K562 (cell line): ENCODE results near the gene CD34. TPM values are rescaled to one million over a fixed set of nuclear protein-coding genes. Genes with fewer than 3 reads are reported as not detected.

ENCODE experiments used
- ATAC-seq: fragments of 200-7000 bp; cut with Tn5 transposase; 3 replicates; pipeline ENCODE4 v1.9.1; 2020; ENCODE audit warnings: moderate library complexity
- BruUV-seq: library from RNA; stranded (reverse); fragments of 400-500 nt; replicated peaks from 2 replicates; lab custom pipeline; 2021; lab: Mats Ljungman, UMichigan
- CTCF ChIA-PET: fragments of 300-600 bp; formaldehyde crosslinking; extraction: SDS; loops from one replicate; lab custom pipeline; 2021; ENCODE audit warnings: low intra/inter-chr PET ratio; lab: Yijun Ruan, JAX
- POLR2A ChIA-PET: fragments of 300-600, 350-650 bp; sonication (Branson Sonifier 250); formaldehyde crosslinking; extraction: SDS; loops from one replicate; lab custom pipeline; 2021; ENCODE audit warnings: antibody characterized with exemption, inconsistent platforms; lab: Yijun Ruan, JAX
- DNase-seq, 4 experiments: peaks; one replicate each; pipeline versions ENCODE4 v3.0.0 to v3.0.0-alpha.2; 2011 to 2018; ENCODE audit warnings: low spot score in 3 of 4, mixed read lengths in 3 of 4; ENCODE audit errors: extremely low read depth in 1 of 4
- FAIRE-seq: peaks from 2 replicates; lab custom pipeline; 2011; peaks lifted over from hg19 to GRCh38; lab: Jason Lieb, UNC
- H2AFZ ChIP-seq: 2 replicates; pipeline ENCODE4 v1.6.0; 2011; ENCODE audit warnings: low read depth, low read length, control low read depth, inconsistent platforms
- H3K27ac ChIP-seq: fragments of 200-600 bp; 3 replicates; pipeline ENCODE4 v1.8.0; 2011; ENCODE audit warnings: low read depth, mild to moderate bottlenecking, control low read depth, inconsistent platforms, low read length, moderate library complexity, mixed read lengths; ENCODE audit errors: extremely low read depth
- H3K27me3 ChIP-seq, 2 experiments: fragments of 300-600 bp in 1 of 2; 2 replicates in 1 of 2; 3 replicates in 1 of 2; pipeline versions ENCODE4 v1.6.0 to v1.8.0; 2011; ENCODE audit warnings: inconsistent platforms in 2 of 2, low read length in 2 of 2, mild to moderate bottlenecking in 1 of 2, mixed read lengths in 1 of 2, moderate library complexity in 1 of 2; ENCODE audit not compliant: control insufficient read depth in 2 of 2, insufficient read depth in 2 of 2
- H3K36me3 ChIP-seq: fragments of 300-600 bp; 3 replicates; pipeline ENCODE4 v1.8.0; 2011; ENCODE audit warnings: mild to moderate bottlenecking, low read length, inconsistent platforms; ENCODE audit not compliant: control insufficient read depth, insufficient read depth
- H3K4me1 ChIP-seq, 2 experiments: fragments of 200-600 bp in 1 of 2; replicated peaks in 1 of 2; 2 replicates in 1 of 2; 3 replicates in 1 of 2; pipeline versions ENCODE4 v1.5.1 to v1.8.0; 2011; ENCODE audit warnings: inconsistent platforms in 2 of 2, low read length in 2 of 2, mild to moderate bottlenecking in 1 of 2, mixed read lengths in 1 of 2, moderate library complexity in 1 of 2; ENCODE audit not compliant: control insufficient read depth in 2 of 2, insufficient read depth in 2 of 2
- H3K4me2 ChIP-seq: 2 replicates; pipeline ENCODE4 v1.6.1; 2011; ENCODE audit warnings: low read length, control low read depth, inconsistent platforms, mixed read lengths; ENCODE audit not compliant: insufficient read depth
- H3K4me3 ChIP-seq: fragments of 200-600 bp; sonication (generic), shearing (Covaris generic); 2 replicates; pipeline ENCODE4 v1.5.1; 2016; ENCODE audit warnings: control low read depth, inconsistent platforms
- H3K79me2 ChIP-seq: fragments of 200-600 bp; 3 replicates; pipeline ENCODE4 v1.8.0; 2011; ENCODE audit warnings: low read length, inconsistent platforms; ENCODE audit not compliant: control insufficient read depth, insufficient read depth
- H3K9ac ChIP-seq, 2 experiments: 2 replicates each; pipeline versions ENCODE4 v1.6.0 to v1.6.1; 2011; ENCODE audit warnings: low read depth in 2 of 2, low read length in 2 of 2, control low read depth in 1 of 2, inconsistent platforms in 1 of 2, mild to moderate bottlenecking in 1 of 2, mixed read lengths in 1 of 2; ENCODE audit not compliant: insufficient read depth in 1 of 2
- H3K9me1 ChIP-seq: one replicate; pipeline ENCODE4 v1.6.0; 2011; ENCODE audit warnings: inconsistent platforms, mild to moderate bottlenecking, low read length, moderate library complexity; ENCODE audit not compliant: control insufficient read depth, insufficient read depth
- H3K9me3 ChIP-seq: replicated peaks from 2 replicates; pipeline ENCODE4 v1.5.1; 2011; ENCODE audit warnings: low read depth, low read length, inconsistent platforms; ENCODE audit not compliant: control insufficient read depth, insufficient read depth
- H4K20me1 ChIP-seq: replicated peaks from 2 replicates; pipeline ENCODE4 v1.6.1; 2011; ENCODE audit warnings: low read length, inconsistent platforms, mixed read lengths; ENCODE audit not compliant: control insufficient read depth, insufficient read depth
- MAZ ChIP-seq, 2 experiments: fragments of 450-650 bp in 1 of 2; sonication (generic) in 1 of 2; formaldehyde crosslinking; IDR thresholded peaks in 1 of 2; conservative IDR thresholded peaks in 1 of 2; 2 replicates each; pipeline versions ENCODE4 v1.4.0 to v1.5.0; 2020; ENCODE audit warnings: mild to moderate bottlenecking in 1 of 2, missing genetic modification reagents in 1 of 2
- SRSF1 ChIP-seq: fragments of 200-400 bp; formaldehyde crosslinking; IDR thresholded peaks from 2 replicates; pipeline ENCODE4 v1.6.1; 2017; ENCODE audit warnings: mild to moderate bottlenecking, low read depth, low read length, moderate library complexity
- ZNF384 ChIP-seq: IDR thresholded peaks from 2 replicates; pipeline ENCODE4 v1.6.1; 2012; ENCODE audit warnings: low read depth, low read length, improper control_type of control experiment
- WGBS: fragments of 100-300 bp; shearing (Covaris generic); methylation state at CpG from one replicate; pipeline ENCODE4 v1.1.6; 2016; ENCODE audit warnings: low coverage, mixed read lengths; ENCODE audit not compliant: insufficient coverage; ENCODE audit errors: missing lambda C conversion rate; 5-methylcytosine and 5-hydroxymethylcytosine counted together
- in situ Hi-C: fragments of 300-500 bp; cut with MboI; formaldehyde crosslinking; loops from 4 replicates; pipeline ENCODE4 v1.15.0; 2018; ENCODE audit warnings: inconsistent platforms, mixed read lengths
- intact Hi-C: fragments of 100-400 bp; cut with micrococcal nuclease; formaldehyde crosslinking; loops from 2 replicates; pipeline ENCODE4 v1.14.2; 2022
- polyA plus RNA-seq, 8 experiments: library from polyadenylated mRNA; depleted of rRNA in 4 of 8; stranded (reverse) in 5 of 8; unstranded in 3 of 8; fragments of >200 nt; fragmentation: Nextera tagmentation in 2 of 8; fragmentation: Illumina TruSeq in 1 of 8; extraction: Ambion mirVana in 2 of 8; extraction: Trizol in 1 of 8; gene quantifications; 2 replicates each; pipeline versions ENCODE4 v1.2.1 to v1.2.3, GENCODE V29; 2011 to 2014; ENCODE audit warnings: inconsistent platforms in 1 of 8, missing spikeins in 1 of 8
- total RNA-seq, 7 experiments: library from RNA; depleted of rRNA in 6 of 7; stranded (reverse); fragments of >200 nt in 6 of 7; fragmentation: Illumina TruSeq in 2 of 7; extraction: Trizol in 2 of 7; gene quantifications; 2 replicates each; pipeline versions ENCODE4 v1.2.1 to v1.2.3, GENCODE V29; 2011 to 2021; ENCODE audit warnings: low replicate concordance in 1 of 7
- TF ChIP-seq, protein P1 (sequence below), 3 experiments: IDR thresholded peaks in 2 of 3; conservative IDR thresholded peaks in 1 of 3; 2 replicates each; pipeline ENCODE4 v1.5.1; 2011 to 2012; ENCODE audit warnings: low read length in 3 of 3, mild to moderate bottlenecking in 3 of 3, control low read depth in 2 of 3, improper control_type of control experiment in 1 of 3, inconsistent platforms in 1 of 3, low read depth in 1 of 3, mixed read lengths in 1 of 3, moderate library complexity in 1 of 3; ENCODE audit not compliant: insufficient read depth in 2 of 3
- TF ChIP-seq, protein P2 (sequence below): fragments of 200-800 bp; sonication (Bioruptor generic); IDR thresholded peaks from 2 replicates; pipeline ENCODE4 v1.6.1; 2017; ENCODE audit warnings: missing genetic modification characterization, missing compliant biosample characterization

Gene CD34
- total and polyA plus RNA-seq, 9 of the 15 experiments (the other 6 are each of a cell fraction or from before 2014, with no cell fraction given): not detected

DNA sequence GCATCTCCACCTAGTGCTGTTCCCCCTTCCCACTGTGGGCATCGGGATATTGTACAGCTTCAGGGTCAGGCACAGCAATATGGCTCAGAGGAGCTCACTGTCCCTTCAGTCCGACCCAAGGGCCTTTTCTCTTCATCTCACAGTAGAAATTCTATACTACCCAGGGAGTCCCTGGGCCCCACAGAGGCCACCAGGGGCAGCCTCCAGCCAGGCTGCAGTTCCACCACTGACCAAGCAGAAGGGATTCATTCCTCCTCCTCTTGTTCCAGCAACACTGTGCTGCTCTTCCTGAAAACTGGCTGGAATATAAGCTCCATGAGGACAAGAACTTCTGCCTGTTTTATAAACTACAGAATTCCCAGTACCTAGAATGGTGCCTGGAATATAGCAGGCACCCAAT is 70.5 kb downstream of the CD34 start:
- no TSS peak for BruUV-seq
- 54% methylated on average over 2 of the region's 2 CpGs for WGBS

More for the DNA sequence above, 70.5 kb downstream of the CD34 start:
- Histone ChIP-seq H3K4me2 (no peak overlapping the region), H3K36me3 (peaks cover 2% of the 10 kb centered on the region; the same call in 2 of the 3 replicates), H2AFZ (no peak overlapping the region), H4K20me1 (no peaks in the 10 kb centered on the region), H3K79me2 (peaks cover 7% of the 10 kb centered on the region; the same call in 1 of the 3 replicates), H3K9ac (peak overlapping the region in 1 of 2 experiments; percentile 17; a peak in 1 of 4 replicates), H3K9me3 (no peaks in the 10 kb centered on the region), H3K27ac (no peak overlapping the region), H3K4me3 (no peak overlapping the region), H3K9me1 (no peaks in the 10 kb centered on the region), H3K4me1 (peaks cover 9 to 15% of the 10 kb centered on the region in 2 experiments), H3K27me3 (no peaks in the 10 kb centered on the region)
- ChIA-PET CTCF (no interaction called here), POLR2A (interaction anchor here (0.6 to 3.0 kb wide), 7 partner anchors 9 to 348 kb away, joined by 3 to 12 read pairs (median 5); no protein-coding TSS in a partner anchor)
- intact Hi-C loops: no loop called here
- peak; percentile 57 for ATAC-seq
- peak in 1 of 4 experiments; percentile 38 for DNase-seq
- TF ChIP-seq MAZ (CRISPR knock-in tag; conservative IDR thresholded peaks at IDR 0.05 in 1 of 2, IDR thresholded peaks at IDR 0.05 in 1 of 2): no peak
- no peak for TF ChIP-seq ZNF384
- TF ChIP-seq, protein P1, sequence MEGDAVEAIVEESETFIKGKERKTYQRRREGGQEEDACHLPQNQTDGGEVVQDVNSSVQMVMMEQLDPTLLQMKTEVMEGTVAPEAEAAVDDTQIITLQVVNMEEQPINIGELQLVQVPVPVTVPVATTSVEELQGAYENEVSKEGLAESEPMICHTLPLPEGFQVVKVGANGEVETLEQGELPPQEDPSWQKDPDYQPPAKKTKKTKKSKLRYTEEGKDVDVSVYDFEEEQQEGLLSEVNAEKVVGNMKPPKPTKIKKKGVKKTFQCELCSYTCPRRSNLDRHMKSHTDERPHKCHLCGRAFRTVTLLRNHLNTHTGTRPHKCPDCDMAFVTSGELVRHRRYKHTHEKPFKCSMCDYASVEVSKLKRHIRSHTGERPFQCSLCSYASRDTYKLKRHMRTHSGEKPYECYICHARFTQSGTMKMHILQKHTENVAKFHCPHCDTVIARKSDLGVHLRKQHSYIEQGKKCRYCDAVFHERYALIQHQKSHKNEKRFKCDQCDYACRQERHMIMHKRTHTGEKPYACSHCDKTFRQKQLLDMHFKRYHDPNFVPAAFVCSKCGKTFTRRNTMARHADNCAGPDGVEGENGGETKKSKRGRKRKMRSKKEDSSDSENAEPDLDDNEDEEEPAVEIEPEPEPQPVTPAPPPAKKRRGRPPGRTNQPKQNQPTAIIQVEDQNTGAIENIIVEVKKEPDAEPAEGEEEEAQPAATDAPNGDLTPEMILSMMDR (IDR thresholded peaks at IDR 0.05 in 2 of 3, conservative IDR thresholded peaks at IDR 0.05 in 1 of 3; ENCODE audit: insufficient read depth in 2 of 3, low read depth in 1 of 3, low read length in 3 of 3): peak; percentile 24 to 63 (median 32); a peak in 4 of 6 replicates
- TF ChIP-seq SRSF1: no peak
- TF ChIP-seq, protein P2, sequence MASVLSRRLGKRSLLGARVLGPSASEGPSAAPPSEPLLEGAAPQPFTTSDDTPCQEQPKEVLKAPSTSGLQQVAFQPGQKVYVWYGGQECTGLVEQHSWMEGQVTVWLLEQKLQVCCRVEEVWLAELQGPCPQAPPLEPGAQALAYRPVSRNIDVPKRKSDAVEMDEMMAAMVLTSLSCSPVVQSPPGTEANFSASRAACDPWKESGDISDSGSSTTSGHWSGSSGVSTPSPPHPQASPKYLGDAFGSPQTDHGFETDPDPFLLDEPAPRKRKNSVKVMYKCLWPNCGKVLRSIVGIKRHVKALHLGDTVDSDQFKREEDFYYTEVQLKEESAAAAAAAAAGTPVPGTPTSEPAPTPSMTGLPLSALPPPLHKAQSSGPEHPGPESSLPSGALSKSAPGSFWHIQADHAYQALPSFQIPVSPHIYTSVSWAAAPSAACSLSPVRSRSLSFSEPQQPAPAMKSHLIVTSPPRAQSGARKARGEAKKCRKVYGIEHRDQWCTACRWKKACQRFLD (CRISPR knock-in tag): no peak
- no peak for FAIRE-seq
- in situ Hi-C loops: no loop called here
